GM12874 (cell line): ENCODE results near the gene CEP170.

Source experiments
- TF ChIP-seq, protein P1 (sequence below): IDR thresholded peaks from 2 replicates; pipeline ENCODE4 v1.5.1; 2011; ENCODE audit warnings: low read depth, mild to moderate bottlenecking, control low read depth, low read length, moderate library complexity; ENCODE audit not compliant: insufficient read depth

CEP170 gene

DNA sequence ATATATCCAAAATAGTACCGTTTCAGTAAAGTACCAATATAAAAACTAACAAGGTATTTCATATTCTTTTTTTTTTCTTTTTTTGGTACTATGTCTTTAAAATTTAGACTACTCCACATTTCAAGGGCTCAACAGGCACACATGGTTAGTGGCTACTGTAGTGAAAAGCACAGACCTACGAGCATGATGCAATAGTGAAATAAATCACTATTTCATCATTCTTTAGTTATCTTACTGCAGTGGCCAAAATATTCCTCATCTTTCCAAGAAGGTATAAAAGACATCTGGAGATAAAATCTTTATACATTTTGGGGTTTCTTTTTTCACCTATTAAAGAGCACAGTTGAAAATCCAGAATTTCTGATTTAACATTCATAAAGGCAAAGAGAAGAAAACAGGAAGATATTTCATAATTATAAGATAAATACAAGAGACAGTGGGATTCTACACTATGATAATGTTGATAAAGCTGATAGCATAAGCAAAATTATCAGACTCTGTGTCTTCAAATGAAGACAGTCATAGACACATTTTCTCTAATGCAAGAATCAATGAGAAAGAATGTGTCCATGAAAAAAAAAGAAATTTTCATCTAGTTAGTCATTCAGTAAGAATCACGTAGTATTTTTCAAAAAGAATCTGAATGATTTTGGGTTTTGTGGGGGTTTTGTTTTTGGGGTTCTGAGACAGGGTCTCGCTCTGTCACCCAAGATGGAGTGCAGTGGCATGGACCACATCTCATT lies 41.9 kb downstream of the CEP170 start:
- TF ChIP-seq, protein P1, sequence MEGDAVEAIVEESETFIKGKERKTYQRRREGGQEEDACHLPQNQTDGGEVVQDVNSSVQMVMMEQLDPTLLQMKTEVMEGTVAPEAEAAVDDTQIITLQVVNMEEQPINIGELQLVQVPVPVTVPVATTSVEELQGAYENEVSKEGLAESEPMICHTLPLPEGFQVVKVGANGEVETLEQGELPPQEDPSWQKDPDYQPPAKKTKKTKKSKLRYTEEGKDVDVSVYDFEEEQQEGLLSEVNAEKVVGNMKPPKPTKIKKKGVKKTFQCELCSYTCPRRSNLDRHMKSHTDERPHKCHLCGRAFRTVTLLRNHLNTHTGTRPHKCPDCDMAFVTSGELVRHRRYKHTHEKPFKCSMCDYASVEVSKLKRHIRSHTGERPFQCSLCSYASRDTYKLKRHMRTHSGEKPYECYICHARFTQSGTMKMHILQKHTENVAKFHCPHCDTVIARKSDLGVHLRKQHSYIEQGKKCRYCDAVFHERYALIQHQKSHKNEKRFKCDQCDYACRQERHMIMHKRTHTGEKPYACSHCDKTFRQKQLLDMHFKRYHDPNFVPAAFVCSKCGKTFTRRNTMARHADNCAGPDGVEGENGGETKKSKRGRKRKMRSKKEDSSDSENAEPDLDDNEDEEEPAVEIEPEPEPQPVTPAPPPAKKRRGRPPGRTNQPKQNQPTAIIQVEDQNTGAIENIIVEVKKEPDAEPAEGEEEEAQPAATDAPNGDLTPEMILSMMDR: no peak

- TF ChIP-seq, protein P1: no peak
Measured at GRCh38 chr1:243179720-243180119, 75.4 kb downstream of the CEP170 start.
